Measurements from ENCODE around the gene PDZD4.

The PDZD4 gene

GRCh38 chrX:153800177-153800722 lies 30.1 kb downstream of the PDZD4 start:
- no peak for TF ChIP-seq ZNF274 (IDR thresholded peaks at IDR 0.05; ENCODE audit: low read depth, low read length)
- H3K4me3 ChIP-seq (ENCODE audit: low read length) = no peak overlapping the region

DNA sequence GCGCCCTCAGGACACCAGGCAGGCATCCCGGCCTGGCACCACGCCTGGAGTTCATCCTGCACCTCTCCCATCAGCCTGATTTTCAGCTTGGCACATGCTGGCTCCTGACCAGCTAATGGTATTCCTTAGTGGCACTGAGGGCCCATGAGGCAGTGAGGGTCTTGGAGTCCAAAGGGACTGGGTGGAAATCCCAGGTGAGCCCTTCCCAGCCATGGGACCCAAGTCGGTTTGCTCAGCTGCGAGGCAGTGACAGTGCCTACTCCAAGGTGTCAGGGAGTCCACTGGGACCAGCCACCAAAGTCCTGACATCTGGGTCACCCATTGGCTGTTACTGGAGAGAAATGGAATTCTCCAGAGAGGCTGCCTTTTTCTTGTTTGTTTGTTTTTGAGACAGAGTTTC lies 31.0 kb downstream of the PDZD4 start:
- TF ChIP-seq ZNF274 (IDR thresholded peaks at IDR 0.05; ENCODE audit: low read depth, low read length) = no peak
- no peak overlapping the region for H3K4me3 ChIP-seq (ENCODE audit: low read length)

DNA sequence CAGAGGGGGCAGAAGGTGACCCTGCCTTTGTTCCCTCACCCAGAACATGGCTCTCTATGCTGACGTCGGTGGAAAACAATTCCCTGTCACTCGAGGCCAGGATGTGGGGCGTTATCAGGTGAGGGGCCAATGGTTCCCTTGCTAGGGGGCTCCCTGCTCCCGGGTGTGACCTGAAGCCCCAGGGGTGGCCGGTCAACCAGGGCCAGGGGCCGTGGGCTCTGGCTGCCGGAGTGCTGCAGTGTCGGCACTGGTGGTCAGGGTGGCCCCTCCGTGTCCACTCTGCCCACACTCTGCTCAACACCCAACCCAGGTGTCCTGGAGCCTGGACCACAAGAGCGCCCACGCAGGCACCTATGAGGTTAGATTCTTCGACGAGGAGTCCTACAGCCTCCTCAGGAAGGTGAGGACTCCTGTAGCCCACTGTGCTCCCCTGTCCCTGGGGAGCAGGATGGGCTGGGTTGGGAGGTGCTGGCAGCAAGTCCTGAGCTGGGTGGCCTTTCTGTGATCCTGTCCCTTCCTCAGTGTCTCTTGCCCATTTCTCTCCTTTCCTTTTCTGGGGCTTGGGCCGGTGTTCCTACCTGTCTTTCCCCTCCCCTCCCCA lies 32.8 kb downstream of the PDZD4 start:
- TF ChIP-seq ZNF274 (IDR thresholded peaks at IDR 0.05; ENCODE audit: low read depth, low read length) = peak; percentile 39; the same call in 1 of the 2 replicates
- H3K4me3 ChIP-seq (ENCODE audit: low read length) = no peak overlapping the region

DNA sequence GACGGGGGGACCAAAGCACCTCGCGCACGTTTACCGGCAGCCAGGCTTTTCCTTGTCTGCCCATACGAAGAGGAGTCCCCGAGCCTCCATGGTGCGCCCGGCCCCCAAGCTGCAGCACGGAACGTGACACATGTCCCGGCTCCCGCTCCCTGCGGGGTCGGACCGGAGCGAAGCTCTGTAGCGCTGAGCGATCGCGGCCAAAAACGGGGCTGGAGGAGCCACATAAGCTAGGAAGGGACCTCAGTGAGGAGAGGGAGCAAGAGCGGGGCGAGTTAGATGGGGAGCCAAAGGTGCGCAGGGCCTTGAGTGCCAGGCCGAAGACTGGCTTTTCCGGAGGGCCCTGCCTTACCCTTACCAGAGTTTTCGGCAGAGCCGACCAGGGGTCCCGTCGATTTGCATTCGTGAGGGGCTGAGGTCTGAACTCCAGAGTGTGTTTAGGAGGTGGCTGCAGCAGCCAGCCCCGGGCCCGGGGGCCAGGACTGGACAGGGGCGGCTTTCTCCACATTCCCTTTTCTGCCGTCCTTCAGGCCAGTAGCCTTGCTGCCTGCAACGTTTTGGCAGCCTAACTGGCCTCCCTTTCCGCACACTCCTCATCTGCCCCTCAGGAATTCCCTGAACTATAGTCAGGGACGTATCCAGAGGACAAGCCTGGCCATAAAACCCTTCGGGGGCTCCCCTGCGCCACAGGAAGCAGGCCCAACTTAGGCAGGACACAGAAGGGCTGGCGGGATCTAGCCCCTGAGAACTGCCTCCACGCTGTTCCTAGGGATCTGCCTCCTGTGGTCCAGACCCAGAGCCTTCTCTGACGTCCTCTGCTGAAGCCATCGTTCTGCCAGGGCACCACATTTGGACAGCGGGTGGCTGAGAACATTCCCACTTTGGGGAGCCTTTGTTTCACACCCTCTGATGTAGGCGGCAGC lies 35.2 kb downstream of the PDZD4 start:
- H3K4me3 ChIP-seq (ENCODE audit: low read length) = peak overlapping the region; percentile 74
- no peak for TF ChIP-seq ZNF274 (IDR thresholded peaks at IDR 0.05; ENCODE audit: low read depth, low read length)

DNA sequence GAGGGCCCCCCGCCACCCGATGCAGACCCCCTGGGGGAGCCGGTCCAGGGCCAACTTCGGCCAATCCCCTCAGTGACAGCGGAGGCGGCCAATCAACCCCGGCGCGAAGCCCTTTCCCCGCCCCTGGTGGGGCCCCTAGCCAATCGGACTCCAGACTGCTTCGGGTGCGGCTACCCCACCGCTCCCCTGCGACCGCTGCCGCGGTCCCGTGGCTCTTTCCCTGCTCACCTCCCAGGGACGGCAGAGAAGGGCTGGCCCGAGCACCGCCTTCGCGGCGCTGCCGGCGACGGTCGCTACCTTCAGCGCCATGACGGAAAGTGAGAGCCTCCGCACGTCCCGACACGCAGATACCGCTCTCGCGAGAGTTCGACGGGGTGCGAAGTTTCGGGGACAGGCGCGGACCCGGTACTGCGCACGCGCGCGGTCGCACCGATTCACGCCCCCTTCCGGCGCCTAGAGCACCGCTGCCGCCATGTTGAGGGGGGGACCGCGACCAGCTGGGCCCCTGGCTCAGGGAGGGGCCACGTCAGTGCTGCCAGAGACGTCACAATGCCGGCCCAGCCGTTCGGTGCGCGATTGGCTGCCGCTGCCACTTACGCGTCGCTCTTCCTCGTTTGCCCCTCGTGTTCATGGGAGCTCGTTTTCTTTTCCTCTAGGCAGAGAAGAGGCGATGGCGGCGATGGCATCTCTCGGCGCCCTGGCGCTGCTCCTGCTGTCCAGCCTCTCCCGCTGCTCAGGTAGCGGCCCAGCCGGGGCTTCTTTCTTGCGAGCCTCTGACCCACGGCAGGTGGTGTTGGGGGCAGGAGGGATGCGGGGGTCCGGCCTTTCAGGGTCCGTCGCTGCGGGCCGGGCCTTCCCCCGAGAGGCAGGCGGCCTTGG lies 36.1 kb downstream of the PDZD4 start, which contains the start of the genes IDH3G and SSR4:
Gene IDH3G (minus strand): TSS at position 358 of the 879 bp plus-strand sequence. CDS start 49 bp downstream, at position 309.
Gene SSR4 (plus strand): TSS at position 651 of the 879 bp plus-strand sequence. CDS start 20 bp downstream, at position 671.
- no peak for TF ChIP-seq ZNF274 (IDR thresholded peaks at IDR 0.05; ENCODE audit: low read depth, low read length)
- H3K4me3 ChIP-seq (ENCODE audit: low read length) = peak within 1 kb of the TSS; percentile 88

DNA sequence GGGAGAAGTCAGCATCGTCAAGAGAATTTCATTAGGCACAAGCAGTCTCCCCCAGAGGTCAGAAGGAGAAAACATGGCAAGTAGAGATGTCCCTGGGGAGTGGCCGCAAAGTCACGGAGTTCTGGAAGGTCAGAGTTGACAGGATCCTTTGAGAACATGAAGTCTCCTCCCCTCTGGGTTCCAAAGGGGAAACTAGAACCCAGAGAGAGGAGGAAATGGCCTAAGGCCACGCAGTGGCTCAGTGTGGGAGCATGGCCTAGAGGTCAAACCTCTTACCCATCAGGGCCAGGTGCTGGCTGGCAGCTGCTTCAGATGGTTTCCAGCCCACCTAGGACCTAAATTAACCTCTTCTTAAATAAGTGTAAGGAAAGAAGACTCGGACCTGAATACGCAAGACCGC lies 37.1 kb downstream of the PDZD4 start:
- TF ChIP-seq ZNF274 (IDR thresholded peaks at IDR 0.05; ENCODE audit: low read depth, low read length) = no peak
- H3K4me3 ChIP-seq (ENCODE audit: low read length) = peak overlapping the region; percentile 88

DNA sequence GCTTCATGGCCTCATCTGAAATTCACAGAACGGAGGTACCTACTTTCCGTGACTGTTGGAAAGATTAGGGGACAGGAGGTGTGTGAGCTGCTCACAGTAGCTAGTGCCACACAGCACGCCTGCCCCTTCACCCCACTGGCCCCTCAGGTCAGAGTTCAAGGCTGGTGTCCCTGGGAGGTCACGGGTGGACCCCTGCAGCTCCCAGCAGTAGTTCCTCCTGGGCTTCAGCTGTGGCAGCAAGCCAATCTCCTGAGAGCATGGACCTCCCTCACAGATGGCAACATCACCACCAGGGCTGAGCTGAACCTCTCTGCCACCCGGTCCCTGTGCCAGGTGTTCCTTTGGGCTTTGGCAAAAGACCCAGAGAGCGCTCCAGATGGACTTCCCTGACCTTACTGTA lies 38.0 kb downstream of the PDZD4 start:
- no peak overlapping the region for H3K4me3 ChIP-seq (ENCODE audit: low read length)
- TF ChIP-seq ZNF274 (IDR thresholded peaks at IDR 0.05; ENCODE audit: low read depth, low read length) = no peak

GRCh38 chrX:153791104-153791852 lies 39.1 kb downstream of the PDZD4 start:
- no peak for TF ChIP-seq ZNF274 (IDR thresholded peaks at IDR 0.05; ENCODE audit: low read depth, low read length)
- no peak overlapping the region for H3K4me3 ChIP-seq (ENCODE audit: low read length)

DNA sequence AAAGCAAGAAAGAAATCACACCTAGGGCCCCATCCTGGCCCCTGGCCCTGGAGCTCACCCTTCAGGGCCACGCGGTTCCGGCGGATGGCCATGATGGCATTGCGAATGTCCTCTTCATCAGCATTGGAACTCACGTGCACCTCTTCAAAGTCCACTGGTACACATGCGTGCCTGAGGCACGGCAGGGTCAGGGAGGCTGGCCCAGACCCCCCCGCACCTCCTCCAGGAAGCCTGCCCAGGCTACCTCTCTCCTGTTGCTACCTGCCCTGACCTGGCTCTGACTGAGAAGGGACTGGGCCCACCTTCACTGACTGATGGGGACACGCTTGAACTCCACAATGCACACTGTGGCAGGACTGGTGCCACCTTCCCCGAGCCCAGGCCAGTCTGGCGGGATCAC lies 40.7 kb downstream of the PDZD4 start:
- H3K4me3 ChIP-seq (ENCODE audit: low read length) = no peak overlapping the region
- no peak for TF ChIP-seq ZNF274 (IDR thresholded peaks at IDR 0.05; ENCODE audit: low read depth, low read length)

DNA sequence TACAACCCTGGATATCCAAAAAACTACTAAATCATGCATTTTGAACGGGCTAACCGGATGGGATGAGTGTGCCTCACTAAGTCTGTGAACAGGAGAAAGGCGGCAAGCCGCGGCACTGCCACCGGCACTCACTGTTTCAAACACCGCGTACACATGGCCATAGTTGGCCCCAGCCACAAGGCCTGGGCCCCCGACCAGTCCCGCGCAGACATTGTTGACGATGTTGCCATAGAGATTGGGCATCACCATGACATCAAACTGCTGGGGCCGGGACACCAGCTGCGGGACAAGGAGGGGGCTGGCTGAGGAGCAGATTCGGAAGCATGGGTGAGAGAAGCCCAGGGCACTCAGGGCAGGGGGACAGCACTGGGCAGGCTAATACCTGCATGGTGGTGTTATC lies 43.7 kb downstream of the PDZD4 start:
- TF ChIP-seq ZNF274 (IDR thresholded peaks at IDR 0.05; ENCODE audit: low read depth, low read length) = no peak
- H3K4me3 ChIP-seq (ENCODE audit: low read length) = no peak overlapping the region

DNA sequence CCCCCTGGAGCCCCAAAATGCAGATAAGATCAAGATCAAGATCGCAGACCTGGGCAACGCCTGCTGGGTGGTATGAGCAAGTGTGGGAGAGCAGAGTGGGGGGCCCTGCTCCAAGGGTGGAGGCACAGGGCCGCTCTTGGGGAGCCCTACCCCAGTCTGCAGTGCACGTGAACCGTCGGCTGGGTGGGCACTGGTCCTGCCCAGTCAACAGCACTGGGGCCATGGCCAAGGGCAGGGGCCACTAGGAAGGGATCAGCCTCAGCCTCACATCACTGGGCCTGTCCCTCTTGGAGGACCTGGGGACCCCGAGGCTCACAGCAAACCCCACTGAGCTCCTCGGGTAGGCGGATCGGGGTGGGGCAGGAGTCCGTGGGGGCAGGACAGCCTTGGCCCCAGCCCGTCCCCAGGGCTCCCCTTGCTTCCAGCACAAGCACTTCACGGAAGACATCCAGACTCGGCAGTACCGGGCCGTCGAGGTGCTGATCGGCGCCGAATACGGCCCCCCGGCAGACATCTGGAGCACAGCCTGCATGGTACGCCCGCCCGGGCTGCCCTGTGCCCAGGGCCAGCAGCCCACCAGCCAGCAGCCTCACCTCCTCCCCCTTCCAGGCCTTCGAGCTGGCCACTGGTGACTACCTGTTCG lies 45.9 kb downstream of the PDZD4 start:
- no peak for TF ChIP-seq ZNF274 (IDR thresholded peaks at IDR 0.05; ENCODE audit: low read depth, low read length)
- no peak overlapping the region for H3K4me3 ChIP-seq (ENCODE audit: low read length)

GRCh38 chrX:153783378-153784013 lies 46.8 kb downstream of the PDZD4 start:
- H3K4me3 ChIP-seq (ENCODE audit: low read length) = no peak overlapping the region
- TF ChIP-seq ZNF274 (IDR thresholded peaks at IDR 0.05; ENCODE audit: low read depth, low read length) = no peak
